Measurements from ENCODE around the gene RERE. TPM values are rescaled to one million over a fixed set of nuclear protein-coding genes. Genes with fewer than 3 reads are reported as not detected.

Gene RERE
- polyA plus RNA-seq, 1 of the 3 experiments (the other 2 are of a cell fraction), result 8.1 TPM

DNA sequence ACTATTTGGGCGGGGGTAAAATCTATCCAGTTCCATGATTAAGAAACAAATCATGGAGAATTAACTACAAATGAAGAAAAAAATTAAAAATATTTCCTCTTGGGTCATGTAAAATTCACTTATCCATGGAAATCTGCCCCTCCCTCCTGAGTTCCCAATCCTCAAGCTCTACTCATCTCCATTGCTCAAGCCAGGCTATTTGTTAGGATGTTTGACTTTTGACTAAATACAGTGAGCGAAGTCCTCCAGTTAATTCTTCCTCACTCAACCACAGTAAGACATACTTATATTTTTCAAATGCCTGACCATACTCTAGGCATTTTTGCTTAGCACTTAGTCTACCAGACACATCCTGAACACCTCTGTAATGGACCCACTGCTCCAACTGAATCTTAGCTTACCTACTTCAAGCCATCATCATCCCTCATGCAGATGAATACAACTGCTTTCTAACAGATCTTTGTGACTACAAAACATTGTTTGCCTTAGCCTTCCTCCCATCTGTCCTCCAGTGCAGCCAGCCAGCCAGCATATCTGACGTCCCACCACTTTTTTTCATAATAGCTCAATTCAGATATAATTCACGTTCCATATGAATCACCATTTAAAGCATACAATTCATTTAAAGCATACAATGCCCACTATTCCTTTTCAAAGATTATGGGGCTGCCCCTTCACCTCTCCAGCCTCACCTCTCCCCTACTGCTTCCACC lies 154.2 kb downstream of the RERE start:
- Histone ChIP-seq H3K4me1 (ENCODE audit: control insufficient read depth in 1 of 2, insufficient read depth in 2 of 2, low read depth in 1 of 2, low read length in 1 of 2) (peaks cover 44 to 74% of the 10 kb centered on the region in 2 experiments), H3F3A (replicated peaks; ENCODE audit: insufficient read depth) (peaks cover 51% of the 10 kb centered on the region), H3K9ac (no peak overlapping the region), H3K4me2 (no peak overlapping the region), H3K27me3 (ENCODE audit: insufficient read depth) (no peaks in the 10 kb centered on the region), H3K79me2 (ENCODE audit: insufficient read depth) (peaks cover 82% of the 10 kb centered on the region), H3K36me3 (replicated peaks in 1 of 2; ENCODE audit: control insufficient read depth in 1 of 2, insufficient read depth in 2 of 2, low read length in 1 of 2) (no peaks in the 10 kb centered on the region), H3K9me3 (no peaks in the 10 kb centered on the region), H3K27ac (ENCODE audit: low read depth in 2 of 2, low read length in 1 of 2) (peak overlapping the region in 1 of 2 experiments; percentile 96; a peak in 1 of 4 replicates), H2AFZ (ENCODE audit: low read depth) (no peak overlapping the region), H3K4me3 (ENCODE audit: low read depth in 2 of 2, low read length in 1 of 2) (no peak overlapping the region), H4K20me1 (ENCODE audit: insufficient read depth) (peaks cover 17% of the 10 kb centered on the region; the same call in 1 of the 2 replicates), H3K9me2 (no peaks in the 10 kb centered on the region)
- TF ChIP-seq, protein P1, sequence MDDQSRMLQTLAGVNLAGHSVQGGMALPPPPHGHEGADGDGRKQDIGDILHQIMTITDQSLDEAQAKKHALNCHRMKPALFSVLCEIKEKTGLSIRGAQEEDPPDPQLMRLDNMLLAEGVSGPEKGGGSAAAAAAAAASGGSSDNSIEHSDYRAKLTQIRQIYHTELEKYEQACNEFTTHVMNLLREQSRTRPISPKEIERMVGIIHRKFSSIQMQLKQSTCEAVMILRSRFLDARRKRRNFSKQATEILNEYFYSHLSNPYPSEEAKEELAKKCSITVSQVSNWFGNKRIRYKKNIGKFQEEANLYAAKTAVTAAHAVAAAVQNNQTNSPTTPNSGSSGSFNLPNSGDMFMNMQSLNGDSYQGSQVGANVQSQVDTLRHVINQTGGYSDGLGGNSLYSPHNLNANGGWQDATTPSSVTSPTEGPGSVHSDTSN (IDR thresholded peaks at IDR 0.05), result no peak
- TF ChIP-seq POLR2AphosphoS5 (IDR thresholded peaks at IDR 0.05; ENCODE audit: low read depth, low read length) (no peak), TEAD4 (IDR thresholded peaks at IDR 0.05; ENCODE audit: borderline replicate concordance, insufficient read depth) (no peak), NRF1 (IDR thresholded peaks at IDR 0.05; ENCODE audit: low read depth, low read length) (no peak), ELF1 (IDR thresholded peaks at IDR 0.05) (no peak)
- WGBS (ENCODE audit: low lambda C conversion rate), result 95% methylated on average over 4 of the region's 4 CpGs
- ChIA-PET POLR2A (no interaction called here), CTCF (interaction anchor here (0.7 to 6.0 kb wide), 7 partner anchors 9 to 924 kb away, joined by 3 to 49 read pairs (median 4); no protein-coding TSS in a partner anchor)
- no peak for DNase-seq

DNA sequence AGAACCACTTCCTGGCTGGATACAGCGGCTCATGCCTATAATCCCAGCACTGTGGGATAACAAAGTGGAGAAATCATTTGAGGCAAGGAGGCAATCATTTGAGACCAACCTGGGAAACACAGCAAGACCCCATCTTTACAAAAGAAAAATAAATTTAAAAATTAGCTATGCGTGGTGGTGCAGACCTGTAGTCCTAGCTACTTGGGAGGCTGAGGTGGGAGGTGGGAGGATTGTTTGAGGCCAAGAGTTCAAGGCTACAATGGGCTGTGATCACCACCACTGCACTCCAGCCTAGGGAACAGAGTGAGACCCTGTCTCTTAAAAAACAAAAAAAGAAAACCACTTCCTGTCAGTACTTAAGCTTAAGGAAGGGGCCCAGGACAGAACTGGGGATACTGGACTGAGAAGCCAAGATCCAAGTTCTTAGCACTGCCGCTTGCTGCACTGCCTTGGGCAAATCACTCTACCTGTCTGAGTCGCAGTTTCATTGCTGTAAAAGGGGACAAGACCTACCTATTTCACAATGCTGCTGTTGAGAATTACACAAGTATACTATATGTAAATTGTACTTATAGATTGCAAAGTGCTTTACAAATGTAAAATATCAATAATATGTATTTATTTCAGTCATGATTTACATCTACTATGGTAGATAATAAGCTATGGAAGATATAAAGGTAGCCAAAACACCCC lies 154.9 kb downstream of the RERE start:
- Histone ChIP-seq H3K9me2 (no peaks in the 10 kb centered on the region), H3K4me1 (ENCODE audit: control insufficient read depth in 1 of 2, insufficient read depth in 2 of 2, low read depth in 1 of 2, low read length in 1 of 2) (peaks cover 38 to 66% of the 10 kb centered on the region in 2 experiments), H3K27ac (ENCODE audit: low read depth in 2 of 2, low read length in 1 of 2) (peak overlapping the region in 1 of 2 experiments; percentile 96; a peak in 2 of 4 replicates), H4K20me1 (ENCODE audit: insufficient read depth) (peaks cover 12% of the 10 kb centered on the region; the same call in 1 of the 2 replicates), H3K4me3 (ENCODE audit: low read depth in 2 of 2, low read length in 1 of 2) (no peak overlapping the region), H3K79me2 (ENCODE audit: insufficient read depth) (peaks cover 81% of the 10 kb centered on the region), H3F3A (replicated peaks; ENCODE audit: insufficient read depth) (peaks cover 51% of the 10 kb centered on the region), H3K9me3 (no peaks in the 10 kb centered on the region), H3K27me3 (ENCODE audit: insufficient read depth) (no peaks in the 10 kb centered on the region), H3K9ac (peak overlapping the region; percentile 33; the same call in 1 of the 2 replicates), H3K36me3 (replicated peaks in 1 of 2; ENCODE audit: control insufficient read depth in 1 of 2, insufficient read depth in 2 of 2, low read length in 1 of 2) (no peaks in the 10 kb centered on the region), H2AFZ (ENCODE audit: low read depth) (no peak overlapping the region), H3K4me2 (peak overlapping the region; percentile 67; the same call in 1 of the 2 replicates)
- ChIA-PET CTCF (interaction anchor here (0.7 to 6.0 kb wide), 7 partner anchors 10 to 924 kb away, joined by 3 to 49 read pairs (median 4); no protein-coding TSS in a partner anchor), POLR2A (no interaction called here)
- DNase-seq, result no peak
- 95% methylated on average over 4 of the region's 4 CpGs for WGBS (ENCODE audit: low lambda C conversion rate)
- TF ChIP-seq SIN3A (IDR thresholded peaks at IDR 0.05; ENCODE audit: borderline replicate concordance, low read depth, low read length), result no peak
- TF ChIP-seq SMC3 (IDR thresholded peaks at IDR 0.05; ENCODE audit: low read depth, low read length), result no peak
- TF ChIP-seq ELF1 (IDR thresholded peaks at IDR 0.05), result no peak
- TF ChIP-seq MXI1 (IDR thresholded peaks at IDR 0.05; ENCODE audit: low read depth, low read length), result no peak
- no peak for TF ChIP-seq TCF12 (IDR thresholded peaks at IDR 0.05)
- no peak for TF ChIP-seq MEF2A (IDR thresholded peaks at IDR 0.05; ENCODE audit: borderline replicate concordance, low read depth)
- no peak for TF ChIP-seq CHD2 (IDR thresholded peaks at IDR 0.05; ENCODE audit: low read length, partially characterized antibody)
- no peak for TF ChIP-seq EZH2phosphoT487 (IDR thresholded peaks at IDR 0.05; ENCODE audit: borderline replicate concordance, low read depth)
- TF ChIP-seq JUND (IDR thresholded peaks at IDR 0.05), result no peak
- no peak for TF ChIP-seq GATA2 (CRISPR knock-in tag; IDR thresholded peaks at IDR 0.05)
- TF ChIP-seq, protein P2, sequence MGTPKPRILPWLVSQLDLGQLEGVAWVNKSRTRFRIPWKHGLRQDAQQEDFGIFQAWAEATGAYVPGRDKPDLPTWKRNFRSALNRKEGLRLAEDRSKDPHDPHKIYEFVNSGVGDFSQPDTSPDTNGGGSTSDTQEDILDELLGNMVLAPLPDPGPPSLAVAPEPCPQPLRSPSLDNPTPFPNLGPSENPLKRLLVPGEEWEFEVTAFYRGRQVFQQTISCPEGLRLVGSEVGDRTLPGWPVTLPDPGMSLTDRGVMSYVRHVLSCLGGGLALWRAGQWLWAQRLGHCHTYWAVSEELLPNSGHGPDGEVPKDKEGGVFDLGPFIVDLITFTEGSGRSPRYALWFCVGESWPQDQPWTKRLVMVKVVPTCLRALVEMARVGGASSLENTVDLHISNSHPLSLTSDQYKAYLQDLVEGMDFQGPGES (IDR thresholded peaks at IDR 0.05; ENCODE audit: low read depth, low read length), result no peak
- no peak for TF ChIP-seq NFIC (IDR thresholded peaks at IDR 0.05; ENCODE audit: borderline replicate concordance)
- TF ChIP-seq, protein P3, sequence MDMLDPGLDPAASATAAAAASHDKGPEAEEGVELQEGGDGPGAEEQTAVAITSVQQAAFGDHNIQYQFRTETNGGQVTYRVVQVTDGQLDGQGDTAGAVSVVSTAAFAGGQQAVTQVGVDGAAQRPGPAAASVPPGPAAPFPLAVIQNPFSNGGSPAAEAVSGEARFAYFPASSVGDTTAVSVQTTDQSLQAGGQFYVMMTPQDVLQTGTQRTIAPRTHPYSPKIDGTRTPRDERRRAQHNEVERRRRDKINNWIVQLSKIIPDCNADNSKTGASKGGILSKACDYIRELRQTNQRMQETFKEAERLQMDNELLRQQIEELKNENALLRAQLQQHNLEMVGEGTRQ (IDR thresholded peaks at IDR 0.05; ENCODE audit: borderline replicate concordance, low read depth, low read length), result no peak
- TF ChIP-seq, protein P4, sequence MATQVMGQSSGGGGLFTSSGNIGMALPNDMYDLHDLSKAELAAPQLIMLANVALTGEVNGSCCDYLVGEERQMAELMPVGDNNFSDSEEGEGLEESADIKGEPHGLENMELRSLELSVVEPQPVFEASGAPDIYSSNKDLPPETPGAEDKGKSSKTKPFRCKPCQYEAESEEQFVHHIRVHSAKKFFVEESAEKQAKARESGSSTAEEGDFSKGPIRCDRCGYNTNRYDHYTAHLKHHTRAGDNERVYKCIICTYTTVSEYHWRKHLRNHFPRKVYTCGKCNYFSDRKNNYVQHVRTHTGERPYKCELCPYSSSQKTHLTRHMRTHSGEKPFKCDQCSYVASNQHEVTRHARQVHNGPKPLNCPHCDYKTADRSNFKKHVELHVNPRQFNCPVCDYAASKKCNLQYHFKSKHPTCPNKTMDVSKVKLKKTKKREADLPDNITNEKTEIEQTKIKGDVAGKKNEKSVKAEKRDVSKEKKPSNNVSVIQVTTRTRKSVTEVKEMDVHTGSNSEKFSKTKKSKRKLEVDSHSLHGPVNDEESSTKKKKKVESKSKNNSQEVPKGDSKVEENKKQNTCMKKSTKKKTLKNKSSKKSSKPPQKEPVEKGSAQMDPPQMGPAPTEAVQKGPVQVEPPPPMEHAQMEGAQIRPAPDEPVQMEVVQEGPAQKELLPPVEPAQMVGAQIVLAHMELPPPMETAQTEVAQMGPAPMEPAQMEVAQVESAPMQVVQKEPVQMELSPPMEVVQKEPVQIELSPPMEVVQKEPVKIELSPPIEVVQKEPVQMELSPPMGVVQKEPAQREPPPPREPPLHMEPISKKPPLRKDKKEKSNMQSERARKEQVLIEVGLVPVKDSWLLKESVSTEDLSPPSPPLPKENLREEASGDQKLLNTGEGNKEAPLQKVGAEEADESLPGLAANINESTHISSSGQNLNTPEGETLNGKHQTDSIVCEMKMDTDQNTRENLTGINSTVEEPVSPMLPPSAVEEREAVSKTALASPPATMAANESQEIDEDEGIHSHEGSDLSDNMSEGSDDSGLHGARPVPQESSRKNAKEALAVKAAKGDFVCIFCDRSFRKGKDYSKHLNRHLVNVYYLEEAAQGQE (IDR thresholded peaks at IDR 0.05; ENCODE audit: low read depth, low read length), result no peak
- TF ChIP-seq FOXJ3 (CRISPR knock-in tag; IDR thresholded peaks at IDR 0.05), result no peak

All from SK-N-SH (cell line).